ENCODE results near the gene TICAM1.
A peak's percentile ranks its signal among the peaks of the same experiment; 100 is the strongest.

The TICAM1 gene

GRCh38 chr19:4772566-4772965, 58.9 kb downstream of the TICAM1 start:
- no peak overlapping the region for H3K4me2 ChIP-seq (ENCODE audit: low read length)
- no peaks in the 10 kb centered on the region for H3K79me2 ChIP-seq
- no peak overlapping the region for H3K27ac ChIP-seq
- no peak overlapping the region for H2AFZ ChIP-seq
- TF ChIP-seq, protein P1, sequence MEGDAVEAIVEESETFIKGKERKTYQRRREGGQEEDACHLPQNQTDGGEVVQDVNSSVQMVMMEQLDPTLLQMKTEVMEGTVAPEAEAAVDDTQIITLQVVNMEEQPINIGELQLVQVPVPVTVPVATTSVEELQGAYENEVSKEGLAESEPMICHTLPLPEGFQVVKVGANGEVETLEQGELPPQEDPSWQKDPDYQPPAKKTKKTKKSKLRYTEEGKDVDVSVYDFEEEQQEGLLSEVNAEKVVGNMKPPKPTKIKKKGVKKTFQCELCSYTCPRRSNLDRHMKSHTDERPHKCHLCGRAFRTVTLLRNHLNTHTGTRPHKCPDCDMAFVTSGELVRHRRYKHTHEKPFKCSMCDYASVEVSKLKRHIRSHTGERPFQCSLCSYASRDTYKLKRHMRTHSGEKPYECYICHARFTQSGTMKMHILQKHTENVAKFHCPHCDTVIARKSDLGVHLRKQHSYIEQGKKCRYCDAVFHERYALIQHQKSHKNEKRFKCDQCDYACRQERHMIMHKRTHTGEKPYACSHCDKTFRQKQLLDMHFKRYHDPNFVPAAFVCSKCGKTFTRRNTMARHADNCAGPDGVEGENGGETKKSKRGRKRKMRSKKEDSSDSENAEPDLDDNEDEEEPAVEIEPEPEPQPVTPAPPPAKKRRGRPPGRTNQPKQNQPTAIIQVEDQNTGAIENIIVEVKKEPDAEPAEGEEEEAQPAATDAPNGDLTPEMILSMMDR (IDR thresholded peaks at IDR 0.05), result no peak
- no peaks in the 10 kb centered on the region for H3K9me3 ChIP-seq (ENCODE audit: control insufficient read depth, low read length)
- H3K9ac ChIP-seq, result no peak overlapping the region
- peaks cover 7% of the 10 kb centered on the region for H3K4me1 ChIP-seq
- H3K36me3 ChIP-seq (ENCODE audit: control insufficient read depth, insufficient read depth, low read length), result no peaks in the 10 kb centered on the region
- H3K27me3 ChIP-seq (ENCODE audit: control insufficient read depth, insufficient read depth, low read length), result peaks cover 3% of the 10 kb centered on the region
- no peak overlapping the region for H3K4me3 ChIP-seq (ENCODE audit: low read depth, low read length)

- no peak overlapping the region for H3K27ac ChIP-seq
- H3K4me1 ChIP-seq, result peaks cover 7% of the 10 kb centered on the region
- no peaks in the 10 kb centered on the region for H3K9me3 ChIP-seq (ENCODE audit: control insufficient read depth, low read length)
- H3K9ac ChIP-seq, result no peak overlapping the region
- peaks cover 3% of the 10 kb centered on the region for H3K27me3 ChIP-seq (ENCODE audit: control insufficient read depth, insufficient read depth, low read length)
- TF ChIP-seq, protein P1 (IDR thresholded peaks at IDR 0.05), result no peak
- no peak overlapping the region for H3K4me2 ChIP-seq (ENCODE audit: low read length)
- no peaks in the 10 kb centered on the region for H3K36me3 ChIP-seq (ENCODE audit: control insufficient read depth, insufficient read depth, low read length)
- no peak overlapping the region for H3K4me3 ChIP-seq (ENCODE audit: low read depth, low read length)
- no peaks in the 10 kb centered on the region for H3K79me2 ChIP-seq
- H2AFZ ChIP-seq, result peak overlapping the region; percentile 77
These were observed 62.4 kb downstream of the TICAM1 start for GRCh38 chr19:4768934-4769777.
